K562 (cell line): ENCODE measurements around the gene RIPPLY3. TPM values are rescaled to one million over a fixed set of nuclear protein-coding genes. Genes with fewer than 3 reads are reported as not detected.
A peak's percentile ranks its signal among the peaks of the same experiment; 100 is the strongest.

Source experiments
- ATAC-seq: fragments of 200-7000 bp; cut with Tn5 transposase; 3 replicates; pipeline ENCODE4 v1.9.1; 2020; ENCODE audit warnings: moderate library complexity
- BruUV-seq: library from RNA; stranded (reverse); fragments of 400-500 nt; replicated peaks from 2 replicates; lab custom pipeline; 2021; lab: Mats Ljungman, UMichigan
- CTCF ChIA-PET: fragments of 300-600 bp; formaldehyde crosslinking; extraction: SDS; loops from one replicate; lab custom pipeline; 2021; ENCODE audit warnings: low intra/inter-chr PET ratio; lab: Yijun Ruan, JAX
- POLR2A ChIA-PET: fragments of 300-600, 350-650 bp; sonication (Branson Sonifier 250); formaldehyde crosslinking; extraction: SDS; loops from one replicate; lab custom pipeline; 2021; ENCODE audit warnings: antibody characterized with exemption, inconsistent platforms; lab: Yijun Ruan, JAX
- DNase-seq, 4 experiments: peaks; one replicate each; pipeline versions ENCODE4 v3.0.0 to v3.0.0-alpha.2; 2011 to 2018; ENCODE audit warnings: low spot score in 3 of 4, mixed read lengths in 3 of 4; ENCODE audit errors: extremely low read depth in 1 of 4
- FAIRE-seq: peaks from 2 replicates; lab custom pipeline; 2011; peaks lifted over from hg19 to GRCh38; lab: Jason Lieb, UNC
- H2AFZ ChIP-seq: 2 replicates; pipeline ENCODE4 v1.6.0; 2011; ENCODE audit warnings: low read depth, low read length, control low read depth, inconsistent platforms
- H3K27ac ChIP-seq: fragments of 200-600 bp; 3 replicates; pipeline ENCODE4 v1.8.0; 2011; ENCODE audit warnings: low read depth, mild to moderate bottlenecking, control low read depth, inconsistent platforms, low read length, moderate library complexity, mixed read lengths; ENCODE audit errors: extremely low read depth
- H3K27me3 ChIP-seq, 2 experiments: fragments of 300-600 bp in 1 of 2; 2 replicates in 1 of 2; 3 replicates in 1 of 2; pipeline versions ENCODE4 v1.6.0 to v1.8.0; 2011; ENCODE audit warnings: inconsistent platforms in 2 of 2, low read length in 2 of 2, mild to moderate bottlenecking in 1 of 2, mixed read lengths in 1 of 2, moderate library complexity in 1 of 2; ENCODE audit not compliant: control insufficient read depth in 2 of 2, insufficient read depth in 2 of 2
- H3K36me3 ChIP-seq: fragments of 300-600 bp; 3 replicates; pipeline ENCODE4 v1.8.0; 2011; ENCODE audit warnings: mild to moderate bottlenecking, low read length, inconsistent platforms; ENCODE audit not compliant: control insufficient read depth, insufficient read depth
- H3K4me1 ChIP-seq, 2 experiments: fragments of 200-600 bp in 1 of 2; replicated peaks in 1 of 2; 2 replicates in 1 of 2; 3 replicates in 1 of 2; pipeline versions ENCODE4 v1.5.1 to v1.8.0; 2011; ENCODE audit warnings: inconsistent platforms in 2 of 2, low read length in 2 of 2, mild to moderate bottlenecking in 1 of 2, mixed read lengths in 1 of 2, moderate library complexity in 1 of 2; ENCODE audit not compliant: control insufficient read depth in 2 of 2, insufficient read depth in 2 of 2
- H3K4me2 ChIP-seq: 2 replicates; pipeline ENCODE4 v1.6.1; 2011; ENCODE audit warnings: low read length, control low read depth, inconsistent platforms, mixed read lengths; ENCODE audit not compliant: insufficient read depth
- H3K4me3 ChIP-seq: fragments of 200-600 bp; sonication (generic), shearing (Covaris generic); 2 replicates; pipeline ENCODE4 v1.5.1; 2016; ENCODE audit warnings: control low read depth, inconsistent platforms
- H3K79me2 ChIP-seq: fragments of 200-600 bp; 3 replicates; pipeline ENCODE4 v1.8.0; 2011; ENCODE audit warnings: low read length, inconsistent platforms; ENCODE audit not compliant: control insufficient read depth, insufficient read depth
- H3K9ac ChIP-seq, 2 experiments: 2 replicates each; pipeline versions ENCODE4 v1.6.0 to v1.6.1; 2011; ENCODE audit warnings: low read depth in 2 of 2, low read length in 2 of 2, control low read depth in 1 of 2, inconsistent platforms in 1 of 2, mild to moderate bottlenecking in 1 of 2, mixed read lengths in 1 of 2; ENCODE audit not compliant: insufficient read depth in 1 of 2
- H3K9me1 ChIP-seq: one replicate; pipeline ENCODE4 v1.6.0; 2011; ENCODE audit warnings: inconsistent platforms, mild to moderate bottlenecking, low read length, moderate library complexity; ENCODE audit not compliant: control insufficient read depth, insufficient read depth
- H3K9me3 ChIP-seq: replicated peaks from 2 replicates; pipeline ENCODE4 v1.5.1; 2011; ENCODE audit warnings: low read depth, low read length, inconsistent platforms; ENCODE audit not compliant: control insufficient read depth, insufficient read depth
- H4K20me1 ChIP-seq: replicated peaks from 2 replicates; pipeline ENCODE4 v1.6.1; 2011; ENCODE audit warnings: low read length, inconsistent platforms, mixed read lengths; ENCODE audit not compliant: control insufficient read depth, insufficient read depth
- BMI1 ChIP-seq: fragments of 150-350 bp; IDR thresholded peaks from 2 replicates; pipeline ENCODE4 v1.6.1; 2014; ENCODE audit warnings: low read length
- CBX1 ChIP-seq: sonication (generic); IDR thresholded peaks from 2 replicates; pipeline ENCODE4 v1.6.1; 2016; ENCODE audit warnings: antibody characterized with exemption, low read depth, mild to moderate bottlenecking
- EGR1 ChIP-seq: fragments of 450-650 bp; conservative IDR thresholded peaks from 2 replicates; pipeline ENCODE4 v1.6.1; 2017; ENCODE audit warnings: mild to moderate bottlenecking
- ERF ChIP-seq: fragments of 450-650 bp; formaldehyde crosslinking; IDR thresholded peaks from 2 replicates; pipeline ENCODE4 v1.4.0; 2020; ENCODE audit warnings: mild to moderate bottlenecking, mixed read lengths
- ETV1 ChIP-seq: fragments of 450-650 bp; conservative IDR thresholded peaks from 2 replicates; pipeline ENCODE4 v1.6.1; 2016; ENCODE audit warnings: missing genetic modification characterization, control low read depth, low read depth, missing compliant biosample characterization
- GABPB1 ChIP-seq: sonication (generic); formaldehyde crosslinking; IDR thresholded peaks from 2 replicates; pipeline ENCODE4 v1.8.0; 2022; ENCODE audit warnings: mild to moderate bottlenecking, missing genetic modification reagents
- KDM5B ChIP-seq: fragments of 200-600 bp; sonication (generic); IDR thresholded peaks from 2 replicates; pipeline ENCODE4 v1.6.1; 2012; ENCODE audit warnings: low read depth, mild to moderate bottlenecking, moderate library complexity, low read length, control low read depth, inconsistent platforms; ENCODE audit not compliant: insufficient replicate concordance
- KLF16 ChIP-seq: IDR thresholded peaks from 2 replicates; pipeline ENCODE4 v1.6.1; 2016; ENCODE audit warnings: antibody characterized with exemption
- MYBL2 ChIP-seq, 2 experiments: fragments of 450-650 bp in 1 of 2; sonication (generic) in 1 of 2; formaldehyde crosslinking in 1 of 2; IDR thresholded peaks; 2 replicates each; pipeline versions ENCODE4 v1.6.1 to v1.8.1; 2017 to 2022; ENCODE audit warnings: borderline replicate concordance in 1 of 2, inconsistent platforms in 1 of 2, low read depth in 1 of 2, mild to moderate bottlenecking in 1 of 2, missing genetic modification reagents in 1 of 2, moderate library complexity in 1 of 2
- PML ChIP-seq: IDR thresholded peaks from 2 replicates; pipeline ENCODE4 v1.6.1; 2012; ENCODE audit warnings: low read length, inconsistent platforms
- ZBTB7A ChIP-seq: IDR thresholded peaks from 2 replicates; pipeline ENCODE4 v1.6.1; 2011; ENCODE audit warnings: low read depth, mild to moderate bottlenecking, low read length, moderate library complexity, borderline replicate concordance; ENCODE audit not compliant: control insufficient read depth
- ZBTB9 ChIP-seq: fragments of 450-650 bp; formaldehyde crosslinking; IDR thresholded peaks from 2 replicates; pipeline ENCODE4 v1.4.0; 2020; ENCODE audit warnings: mild to moderate bottlenecking, moderate library complexity
- ZNF174 ChIP-seq: fragments of 250-450 bp; sonication (Bioruptor Pico); IDR thresholded peaks from 2 replicates; pipeline ENCODE4 v1.4.0; 2020; ENCODE audit warnings: mild to moderate bottlenecking
- ZNF395 ChIP-seq: fragments of 200-800 bp; sonication (Bioruptor generic); IDR thresholded peaks from 2 replicates; pipeline ENCODE4 v1.6.1; 2017; ENCODE audit warnings: missing genetic modification characterization, missing compliant biosample characterization
- ZNF639 ChIP-seq, 2 experiments: fragments of 200-800 bp in 1 of 2; sonication (Bioruptor generic) in 1 of 2; sonication (generic) in 1 of 2; formaldehyde crosslinking in 1 of 2; IDR thresholded peaks in 1 of 2; conservative IDR thresholded peaks in 1 of 2; 2 replicates each; pipeline versions ENCODE4 v1.5.0 to v1.6.1; 2016 to 2020; ENCODE audit warnings: missing compliant biosample characterization in 1 of 2, missing genetic modification characterization in 1 of 2, missing genetic modification reagents in 1 of 2
- WGBS: fragments of 100-300 bp; shearing (Covaris generic); methylation state at CpG from one replicate; pipeline ENCODE4 v1.1.6; 2016; ENCODE audit warnings: low coverage, mixed read lengths; ENCODE audit not compliant: insufficient coverage; ENCODE audit errors: missing lambda C conversion rate; 5-methylcytosine and 5-hydroxymethylcytosine counted together
- in situ Hi-C: fragments of 300-500 bp; cut with MboI; formaldehyde crosslinking; loops from 4 replicates; pipeline ENCODE4 v1.15.0; 2018; ENCODE audit warnings: inconsistent platforms, mixed read lengths
- intact Hi-C: fragments of 100-400 bp; cut with micrococcal nuclease; formaldehyde crosslinking; loops from 2 replicates; pipeline ENCODE4 v1.14.2; 2022
- polyA plus RNA-seq, 8 experiments: library from polyadenylated mRNA; depleted of rRNA in 4 of 8; stranded (reverse) in 5 of 8; unstranded in 3 of 8; fragments of >200 nt; fragmentation: Nextera tagmentation in 2 of 8; fragmentation: Illumina TruSeq in 1 of 8; extraction: Ambion mirVana in 2 of 8; extraction: Trizol in 1 of 8; gene quantifications; 2 replicates each; pipeline versions ENCODE4 v1.2.1 to v1.2.3, GENCODE V29; 2011 to 2014; ENCODE audit warnings: inconsistent platforms in 1 of 8, missing spikeins in 1 of 8
- total RNA-seq, 7 experiments: library from RNA; depleted of rRNA in 6 of 7; stranded (reverse); fragments of >200 nt in 6 of 7; fragmentation: Illumina TruSeq in 2 of 7; extraction: Trizol in 2 of 7; gene quantifications; 2 replicates each; pipeline versions ENCODE4 v1.2.1 to v1.2.3, GENCODE V29; 2011 to 2021; ENCODE audit warnings: low replicate concordance in 1 of 7

The RIPPLY3 gene
- total and polyA plus RNA-seq, 9 of the 15 experiments (the other 6 are each of a cell fraction or from before 2014, with no cell fraction given), result not detected

DNA sequence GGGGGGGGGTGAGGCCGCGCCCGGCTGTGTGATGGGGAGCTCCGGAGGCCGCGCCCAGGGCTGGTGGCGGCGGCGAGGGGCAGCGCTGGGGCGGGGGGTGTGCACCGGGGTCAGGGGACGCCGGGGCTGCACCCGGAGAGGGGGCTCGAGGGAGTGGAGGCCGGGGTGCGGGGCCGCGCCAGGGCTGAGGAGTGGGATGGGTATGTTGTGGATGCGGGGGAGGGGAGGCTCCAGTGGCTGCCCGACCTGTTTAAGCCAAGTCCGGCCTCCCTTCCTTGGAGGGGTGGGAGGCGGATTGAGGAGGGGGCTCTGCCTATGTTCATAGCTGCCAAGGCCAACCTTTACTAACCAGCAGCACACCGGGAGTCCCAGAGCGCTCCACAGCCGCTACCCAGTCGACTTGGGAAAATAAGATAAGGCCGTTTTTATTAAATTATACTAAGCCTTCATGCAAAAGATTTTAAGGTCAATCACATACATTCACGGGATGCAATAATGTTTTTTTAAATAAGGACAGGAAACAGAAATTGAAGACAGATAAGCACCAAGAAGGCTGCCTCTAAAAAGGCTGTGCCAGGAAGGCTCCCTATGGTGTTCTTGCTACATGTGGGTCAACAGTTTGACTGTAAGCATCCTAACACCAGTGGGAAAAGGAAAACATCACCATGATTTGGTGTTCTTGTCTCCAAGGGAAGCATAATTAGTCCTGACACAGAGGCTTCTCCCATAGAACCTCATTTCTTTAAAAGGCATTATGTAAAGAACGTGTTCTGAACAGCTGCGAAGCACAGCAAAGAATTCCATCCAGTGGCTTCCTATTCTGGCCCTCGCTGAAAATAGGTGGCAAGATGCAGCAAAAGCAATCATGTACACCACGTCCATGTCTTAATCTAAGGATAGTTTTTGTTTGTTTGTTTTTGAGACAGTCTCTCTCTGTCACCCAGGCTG, 39.4 kb upstream of the RIPPLY3 start:
- intact Hi-C loops (loop anchor here (1.0 kb wide), 1 partner anchor 28 kb away; no protein-coding TSS in a partner anchor), in situ Hi-C loops (no loop called here)
- ChIA-PET POLR2A (interaction anchor here (0.6 to 3.0 kb wide), 10 partner anchors 8 to 206 kb away, joined by 3 to 17 read pairs (median 3); no protein-coding TSS in a partner anchor), CTCF (no interaction called here)
- ATAC-seq (peak; percentile 9; the same call in 2 of the 3 replicates), DNase-seq (peak in 1 of 4 experiments; percentile 31), FAIRE-seq (no peak)
- TSS peak; percentile 79 for BruUV-seq
- Histone ChIP-seq H3K79me2 (peaks cover 30% of the 10 kb centered on the region), H3K4me3 (peak overlapping the region; percentile 89), H3K27ac (peak overlapping the region; percentile 80), H3K27me3 (no peaks in the 10 kb centered on the region), H3K4me1 (peaks cover 27 to 32% of the 10 kb centered on the region in 2 experiments), H3K9me3 (no peaks in the 10 kb centered on the region), H3K4me2 (peak overlapping the region; percentile 80), H3K9ac (peak overlapping the region; percentile 80 to 88), H3K36me3 (no peaks in the 10 kb centered on the region; the same call in 2 of the 3 replicates), H3K9me1 (no peaks in the 10 kb centered on the region), H2AFZ (peak overlapping the region; percentile 87), H4K20me1 (no peaks in the 10 kb centered on the region)
- WGBS, result 19% methylated on average over 15 of the region's 34 CpGs
- TF ChIP-seq BMI1 (no peak), EGR1 (peak; percentile 55), MYBL2 (IDR thresholded peaks at IDR 0.05; ENCODE audit: low read depth) (no peak), MYBL2 (CRISPR knock-in tag; IDR thresholded peaks at IDR 0.05; ENCODE audit: borderline replicate concordance) (no peak), PML (0 out of 2 replicates have a peak, but pooled peaks have one; percentile 27), GABPB1 (CRISPR knock-in tag) (peak; percentile 43; the same call in 1 of the 2 replicates), ZNF174 (CRISPR knock-in tag) (no peak), CBX1 (0 out of 2 replicates have a peak, but pooled peaks have one; percentile 8), KDM5B (peak; percentile 45), ZNF639 (CRISPR knock-in tag; conservative IDR thresholded peaks at IDR 0.05 in 1 of 2, IDR thresholded peaks at IDR 0.05 in 1 of 2) (peak in 1 of 2 experiments; percentile 28; a peak in 1 of 4 replicates), ERF (0 out of 2 replicates have a peak, but pooled peaks have one; percentile 39), KLF16 (no peak), ZBTB9 (0 out of 2 replicates have a peak, but pooled peaks have one; percentile 22), ETV1 (peak; percentile 62), ZBTB7A (peak; percentile 61; the same call in 1 of the 2 replicates), ZNF395 (CRISPR knock-in tag) (no peak)
